ENCODE results near the gene NPIPB8.
"Not testable (repeated sequence)": the region's sequence is repeated elsewhere in the genome, so short reads cannot be mapped to it uniquely, and the experiment has no call there.

Gene NPIPB8

DNA sequence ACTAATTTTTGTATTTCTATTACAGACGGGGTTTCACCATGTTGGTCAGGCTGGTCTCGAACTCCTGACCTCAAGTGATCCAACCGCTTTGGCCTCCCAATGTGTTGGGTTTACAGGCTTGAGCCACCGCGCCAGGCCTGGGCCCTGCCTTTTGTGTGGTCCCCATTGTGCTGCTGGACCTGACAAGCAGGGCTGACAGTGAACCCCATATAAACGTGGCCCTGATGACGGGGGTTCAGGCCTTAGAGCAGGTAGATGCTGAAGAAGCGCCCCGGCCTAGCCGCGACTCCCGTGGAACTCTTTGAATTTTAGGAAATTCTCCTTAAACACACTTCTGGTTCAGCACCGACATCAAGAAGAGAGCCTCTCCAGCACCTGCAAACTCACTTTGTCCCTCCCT, 36.3 kb upstream of the NPIPB8 start:
- H3K4me1 ChIP-seq (ENCODE audit: insufficient read depth, low read length); H3K9ac ChIP-seq (ENCODE audit: low read depth, low read length); H3K9me3 ChIP-seq (ENCODE audit: control insufficient read depth, insufficient read depth, low read length); H3K36me3 ChIP-seq (ENCODE audit: insufficient read depth, low read length): not testable (repeated sequence)

DNA sequence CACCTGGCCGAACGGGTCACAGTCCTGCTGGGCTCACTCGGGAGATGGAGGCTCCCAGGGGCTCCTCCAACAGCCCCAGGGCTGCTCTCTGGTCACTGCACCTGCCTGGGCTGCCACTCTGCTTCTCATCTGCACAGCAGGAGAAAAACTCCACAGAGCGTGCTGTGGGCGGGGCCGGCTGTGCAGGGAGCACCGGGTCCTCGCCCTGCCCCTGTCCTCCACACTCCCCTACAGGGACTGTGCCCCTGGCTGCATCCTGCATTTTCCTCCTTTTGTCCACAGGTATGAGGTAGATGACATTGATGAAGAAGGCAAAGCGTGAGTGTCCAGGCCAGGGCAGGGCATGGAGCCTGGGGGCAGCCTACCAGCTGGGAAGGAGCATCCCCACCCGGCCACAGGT, 35.8 kb upstream of the NPIPB8 start:
- not testable (repeated sequence) for H3K9ac ChIP-seq (ENCODE audit: low read depth, low read length); H3K4me1 ChIP-seq (ENCODE audit: insufficient read depth, low read length); H3K36me3 ChIP-seq (ENCODE audit: insufficient read depth, low read length); H3K9me3 ChIP-seq (ENCODE audit: control insufficient read depth, insufficient read depth, low read length)

- H3K9me3 ChIP-seq (ENCODE audit: control insufficient read depth, insufficient read depth, low read length) = no peaks in the 10 kb centered on the region
- H3K4me1 ChIP-seq (ENCODE audit: insufficient read depth, low read length) = peaks cover 3% of the 10 kb centered on the region; the same call in 1 of the 2 replicates
- H3K9ac ChIP-seq (ENCODE audit: low read depth, low read length) = no peak overlapping the region
- no peaks in the 10 kb centered on the region for H3K36me3 ChIP-seq (ENCODE audit: insufficient read depth, low read length)
Measured at GRCh38 chr16:28602529-28602928, 35.3 kb upstream of the NPIPB8 start.

- H3K9ac ChIP-seq (ENCODE audit: low read depth, low read length) = no peak overlapping the region
- H3K4me1 ChIP-seq (ENCODE audit: insufficient read depth, low read length) = no peaks in the 10 kb centered on the region
- H3K9me3 ChIP-seq (ENCODE audit: control insufficient read depth, insufficient read depth, low read length) = no peaks in the 10 kb centered on the region
- H3K36me3 ChIP-seq (ENCODE audit: insufficient read depth, low read length) = no peaks in the 10 kb centered on the region
Measured at GRCh38 chr16:28603381-28604185, 34.3 kb upstream of the NPIPB8 start.

- no peak overlapping the region for H3K9ac ChIP-seq (ENCODE audit: low read depth, low read length)
- no peaks in the 10 kb centered on the region for H3K9me3 ChIP-seq (ENCODE audit: control insufficient read depth, insufficient read depth, low read length)
- H3K36me3 ChIP-seq (ENCODE audit: insufficient read depth, low read length) = no peaks in the 10 kb centered on the region
- H3K4me1 ChIP-seq (ENCODE audit: insufficient read depth, low read length) = 0 out of 2 replicates have a peak, but pooled peaks cover under 1% of the 10 kb centered on the region
Measured at GRCh38 chr16:28604186-28604565, 33.7 kb upstream of the NPIPB8 start.

DNA sequence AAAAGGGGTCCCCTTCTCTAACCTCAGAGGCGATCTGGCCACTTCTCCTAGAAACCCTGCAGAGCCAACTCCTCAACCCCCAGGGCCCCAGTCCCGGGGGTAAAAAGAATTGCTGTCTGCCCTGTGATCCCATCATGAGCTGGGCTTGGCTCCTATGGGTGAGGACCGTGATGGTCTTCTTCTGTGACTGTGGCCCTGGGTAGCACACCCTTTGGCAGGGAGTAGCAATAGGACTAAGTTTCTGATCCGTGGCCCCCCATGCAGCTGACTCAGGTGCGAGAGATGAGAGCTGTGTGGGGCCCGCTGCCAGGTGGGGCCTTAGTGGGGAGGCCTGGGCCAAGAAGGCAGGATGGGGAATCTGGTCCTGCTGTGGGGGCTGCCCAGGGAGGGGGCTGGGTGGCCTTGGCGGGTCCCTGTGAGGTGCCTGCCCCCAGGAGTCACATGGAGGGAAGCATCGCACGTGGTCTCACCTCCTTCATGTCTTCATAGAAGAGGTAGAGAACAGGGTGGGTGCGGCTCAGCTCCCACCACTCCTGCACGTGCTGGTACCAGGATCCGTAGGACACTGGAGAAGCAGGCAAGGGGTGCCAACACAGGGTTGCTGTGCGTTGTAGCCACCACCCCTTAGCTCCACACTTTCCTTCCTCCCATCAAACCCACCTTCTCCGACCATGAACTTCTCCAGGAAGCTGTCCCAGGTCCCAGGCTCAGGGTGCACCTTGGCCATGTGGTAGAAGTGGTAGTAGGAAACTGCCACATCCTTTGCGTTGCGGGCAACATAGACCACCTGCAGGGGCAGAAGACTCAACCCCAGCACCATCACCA, 31.4 kb upstream of the NPIPB8 start:
- Histone ChIP-seq H3K9ac (ENCODE audit: low read depth, low read length) (no peak overlapping the region), H3K4me1 (ENCODE audit: insufficient read depth, low read length) (peaks cover 11% of the 10 kb centered on the region; the same call in 1 of the 2 replicates), H3K9me3 (ENCODE audit: control insufficient read depth, insufficient read depth, low read length) (no peaks in the 10 kb centered on the region), H3K36me3 (ENCODE audit: insufficient read depth, low read length) (no peaks in the 10 kb centered on the region)

- H3K9me3 ChIP-seq (ENCODE audit: control insufficient read depth, insufficient read depth, low read length) = no peaks in the 10 kb centered on the region
- H3K36me3 ChIP-seq (ENCODE audit: insufficient read depth, low read length) = no peaks in the 10 kb centered on the region
- no peak overlapping the region for H3K9ac ChIP-seq (ENCODE audit: low read depth, low read length)
- H3K4me1 ChIP-seq (ENCODE audit: insufficient read depth, low read length) = peaks cover 11% of the 10 kb centered on the region; the same call in 1 of the 2 replicates
Measured at GRCh38 chr16:28607116-28607623, 30.7 kb upstream of the NPIPB8 start.

DNA sequence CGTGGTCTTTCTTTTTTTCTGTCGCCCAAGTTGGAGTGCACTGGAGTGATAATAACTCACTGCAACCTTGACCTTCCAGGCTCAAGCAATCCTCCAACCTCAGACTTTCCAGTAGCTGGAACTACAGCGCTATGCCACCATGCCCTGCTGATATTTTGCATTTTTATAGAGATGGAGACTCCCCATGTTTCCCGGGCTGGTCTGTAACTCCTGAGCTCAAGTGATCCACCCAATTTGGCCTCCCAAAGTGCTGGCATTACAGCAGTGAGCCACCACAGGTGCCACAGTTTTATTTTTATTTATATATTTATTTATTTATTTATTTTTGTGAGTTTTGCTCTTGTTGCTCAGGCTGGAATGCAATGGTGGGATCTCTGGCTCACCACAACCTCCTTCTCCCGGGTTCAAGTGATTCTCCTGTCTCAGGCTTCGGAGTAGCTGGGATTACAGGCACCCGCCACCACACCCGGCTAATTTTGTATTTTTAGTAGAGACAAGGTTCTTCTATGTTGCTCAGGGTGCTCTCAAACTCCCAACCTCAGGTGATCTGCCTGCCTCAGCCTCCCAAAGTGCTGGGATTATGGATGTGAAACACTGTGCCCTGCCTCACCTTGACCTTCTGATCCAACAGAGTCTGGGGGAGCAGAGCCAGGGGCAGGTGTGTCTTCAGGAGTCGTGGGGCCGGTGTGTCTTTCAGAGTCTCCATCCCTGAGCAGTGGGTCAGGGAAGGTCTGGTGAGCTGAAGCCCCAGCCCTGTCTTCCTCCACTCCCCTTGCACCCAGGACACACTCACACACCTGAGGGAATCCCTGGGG, 30.0 kb upstream of the NPIPB8 start:
- not testable (repeated sequence) for H3K9me3 ChIP-seq (ENCODE audit: control insufficient read depth, insufficient read depth, low read length); H3K9ac ChIP-seq (ENCODE audit: low read depth, low read length); H3K36me3 ChIP-seq (ENCODE audit: insufficient read depth, low read length)
- H3K4me1 ChIP-seq (ENCODE audit: insufficient read depth, low read length) = peaks cover 11% of the 10 kb centered on the region; the same call in 1 of the 2 replicates

DNA sequence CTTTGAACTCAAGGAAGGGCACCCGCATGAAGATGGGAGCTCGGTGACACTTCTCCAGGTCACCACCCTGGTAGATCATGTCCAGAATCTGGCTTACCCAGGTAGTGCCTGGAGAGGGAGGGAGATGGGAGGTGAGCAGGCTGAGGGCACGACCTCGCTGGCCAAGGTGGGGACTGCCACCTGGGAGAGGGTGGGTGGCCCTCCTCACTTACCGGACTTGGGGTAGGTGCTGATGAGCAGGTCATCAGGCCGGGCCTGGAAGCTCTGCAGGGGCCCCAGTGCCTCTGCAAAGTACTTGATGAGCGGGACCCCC, 29.4 kb upstream of the NPIPB8 start:
- not testable (repeated sequence) for H3K9me3 ChIP-seq (ENCODE audit: control insufficient read depth, insufficient read depth, low read length); H3K36me3 ChIP-seq (ENCODE audit: insufficient read depth, low read length); H3K9ac ChIP-seq (ENCODE audit: low read depth, low read length)
- H3K4me1 ChIP-seq (ENCODE audit: insufficient read depth, low read length) = peaks cover 11% of the 10 kb centered on the region; the same call in 1 of the 2 replicates

GRCh38 chr16:28608867-28609596, 28.8 kb upstream of the NPIPB8 start:
- not testable (repeated sequence) for H3K9me3 ChIP-seq (ENCODE audit: control insufficient read depth, insufficient read depth, low read length); H3K9ac ChIP-seq (ENCODE audit: low read depth, low read length); H3K36me3 ChIP-seq (ENCODE audit: insufficient read depth, low read length)
- H3K4me1 ChIP-seq (ENCODE audit: insufficient read depth, low read length) = peaks cover 11% of the 10 kb centered on the region; the same call in 1 of the 2 replicates

DNA sequence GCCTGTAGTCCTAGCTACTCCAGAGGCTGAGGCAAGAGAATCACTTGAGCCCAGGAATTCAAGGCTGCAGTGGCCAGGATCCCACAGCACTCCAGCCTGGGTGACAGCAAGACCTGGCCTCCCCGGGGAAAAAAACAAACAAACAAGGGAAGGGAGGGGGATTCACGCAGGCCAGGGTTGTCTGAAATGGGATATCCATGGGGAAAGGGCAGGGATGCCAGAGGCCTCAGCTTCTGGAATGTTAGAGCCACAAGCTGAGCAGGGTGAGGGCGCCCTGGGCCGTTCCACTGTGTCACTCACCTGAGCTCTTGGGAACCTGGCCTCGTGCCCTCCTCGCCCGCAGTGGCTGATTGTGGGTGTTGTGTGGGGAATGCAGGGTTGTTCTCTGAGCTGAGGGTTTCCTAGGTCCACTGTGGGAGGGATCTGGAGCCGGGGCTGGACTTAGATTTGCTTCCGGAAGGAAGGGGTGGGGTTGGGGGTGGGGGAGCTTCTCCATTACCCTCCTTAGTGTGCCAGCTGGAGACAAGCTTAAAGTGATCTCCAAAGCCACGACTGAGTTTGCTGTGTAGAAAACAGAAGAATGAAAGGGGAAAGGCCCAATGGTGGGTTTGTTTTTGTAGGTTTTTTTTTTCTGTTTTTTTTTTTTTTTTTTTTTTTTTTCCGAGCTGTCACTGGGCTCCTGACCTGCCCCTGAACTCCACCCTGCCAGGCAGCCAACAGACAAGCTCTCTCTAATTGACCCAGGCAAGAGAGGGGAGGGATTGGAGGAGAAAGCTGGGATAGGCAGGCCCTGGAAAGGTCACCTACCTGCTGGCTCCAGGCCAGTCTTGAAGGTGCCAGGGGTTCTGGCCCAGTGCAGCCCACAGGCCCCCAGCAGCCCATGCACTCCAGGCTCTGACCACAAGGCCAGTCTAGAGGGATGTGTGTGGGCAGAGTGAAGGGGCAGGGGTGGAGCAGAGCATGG, 28.0 kb upstream of the NPIPB8 start, which contains the start of gene SULT1A1:
TSS of gene SULT1A1 (minus strand) at position 414 of the 964 bp plus-strand sequence. CDS start 1,189 bp downstream, outside the sequence.
- Histone ChIP-seq H3K9me3 (ENCODE audit: control insufficient read depth, insufficient read depth, low read length) (no peaks in the 10 kb centered on the region), H3K4me1 (ENCODE audit: insufficient read depth, low read length) (peaks cover 11% of the 10 kb centered on the region; the same call in 1 of the 2 replicates), H3K9ac (ENCODE audit: low read depth, low read length) (no peak within 1 kb of the TSS; the same call in 1 of the 2 replicates), H3K36me3 (ENCODE audit: insufficient read depth, low read length) (no peaks in the 10 kb centered on the region)

GRCh38 chr16:28610595-28611191, 27.2 kb upstream of the NPIPB8 start:
- Histone ChIP-seq H3K36me3 (ENCODE audit: insufficient read depth, low read length) (no peaks in the 10 kb centered on the region), H3K4me1 (ENCODE audit: insufficient read depth, low read length) (peaks cover 11% of the 10 kb centered on the region; the same call in 1 of the 2 replicates), H3K9me3 (ENCODE audit: control insufficient read depth, insufficient read depth, low read length) (no peaks in the 10 kb centered on the region), H3K9ac (ENCODE audit: low read depth, low read length) (no peak overlapping the region)

Data from ES-I3 (cell line).